Smooth muscle cell of the brain vasculature (primary cell): ENCODE results near the gene PDE4B.

Experiments
- DNase-seq: peaks from one replicate; pipeline ENCODE4 v3.0.0-alpha.2; 2012; ENCODE audit warnings: low read depth, low spot score

Gene PDE4B

GRCh38 chr1:65881067-65881594 lies 88.4 kb downstream of the PDE4B start:
- DNase-seq = no peak

- DNase-seq = no peak
Observed at GRCh38 chr1:65882076-65882475, 89.4 kb downstream of the PDE4B start.

DNA sequence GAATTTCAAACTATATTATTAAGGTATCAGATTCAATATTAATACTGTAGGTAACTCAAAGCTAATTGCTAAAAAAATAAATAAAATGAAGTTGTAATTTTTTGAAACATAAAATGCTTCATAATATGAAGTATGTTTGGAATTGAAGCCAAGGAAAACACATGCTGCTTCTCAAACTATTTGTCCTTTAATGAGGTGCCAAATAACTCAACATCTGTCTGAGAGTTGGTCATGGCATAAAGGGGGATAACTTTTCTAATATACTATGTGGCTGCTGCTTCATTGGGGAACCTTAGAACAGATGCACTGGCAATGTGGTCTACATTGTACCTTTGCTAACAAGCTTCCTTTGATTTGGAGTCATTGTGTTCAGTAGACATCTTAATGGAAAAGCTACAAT lies 96.7 kb downstream of the PDE4B start:
- no peak for DNase-seq

- no peak for DNase-seq
Observed at GRCh38 chr1:65890201-65890843, 97.6 kb downstream of the PDE4B start.

DNA sequence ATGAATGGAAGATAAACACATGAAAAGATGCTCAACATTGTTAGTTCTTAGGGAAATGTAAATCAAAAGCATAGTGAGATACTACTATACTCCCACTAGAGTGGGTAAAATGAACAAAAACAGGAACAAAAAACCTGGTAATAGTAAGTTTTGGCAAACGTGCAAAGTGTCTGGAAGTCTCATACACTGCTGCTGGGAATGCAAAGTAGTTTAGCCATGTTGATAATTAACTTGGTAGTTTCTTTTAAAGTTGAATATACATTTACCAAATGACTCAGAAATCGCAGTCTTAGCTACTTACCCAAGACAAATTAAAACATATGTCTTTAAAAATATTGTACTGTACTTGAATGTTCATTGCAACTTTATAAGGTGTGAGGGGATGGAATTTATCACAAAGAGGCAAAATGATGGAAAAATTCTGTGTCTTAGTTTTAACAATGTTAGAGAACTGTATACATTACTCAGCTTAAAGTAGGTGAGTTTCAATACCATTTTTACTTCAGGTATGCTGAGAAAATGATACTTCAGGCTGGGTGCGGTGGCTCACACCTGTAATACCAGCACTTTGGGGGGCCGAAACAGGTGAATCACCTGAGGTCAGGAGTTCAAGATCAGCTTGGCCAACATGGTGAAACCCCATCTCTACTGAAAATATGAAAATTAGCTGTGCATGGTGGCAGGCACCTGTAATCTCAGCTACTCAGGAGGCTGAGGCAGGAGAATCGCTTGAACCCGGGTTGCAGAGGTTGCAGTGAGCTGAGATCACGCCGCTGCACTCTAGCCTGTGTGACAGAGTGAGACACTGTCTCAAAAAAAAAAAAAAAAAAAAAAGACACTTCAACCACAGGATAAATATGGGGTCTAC lies 102.3 kb downstream of the PDE4B start:
- DNase-seq = no peak

DNA sequence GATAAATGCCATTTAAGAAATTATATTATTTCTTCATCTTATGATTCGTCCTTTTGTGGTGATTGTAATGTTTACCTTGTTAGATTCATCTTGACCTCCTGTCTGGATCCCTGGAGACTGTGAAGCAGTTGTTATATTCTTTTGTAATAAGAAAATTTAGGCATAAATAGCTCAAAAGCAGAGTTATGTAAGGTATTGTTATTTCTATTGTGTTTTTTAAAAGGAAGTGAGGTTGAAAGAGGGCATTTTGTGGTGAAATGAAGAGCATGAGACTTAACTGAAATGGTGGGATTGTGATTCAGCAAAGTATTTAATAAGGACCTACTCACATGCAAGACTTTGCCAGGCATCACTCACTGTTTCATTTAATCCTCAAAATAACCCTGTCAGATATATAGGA lies 104.0 kb downstream of the PDE4B start:
- no peak for DNase-seq

DNA sequence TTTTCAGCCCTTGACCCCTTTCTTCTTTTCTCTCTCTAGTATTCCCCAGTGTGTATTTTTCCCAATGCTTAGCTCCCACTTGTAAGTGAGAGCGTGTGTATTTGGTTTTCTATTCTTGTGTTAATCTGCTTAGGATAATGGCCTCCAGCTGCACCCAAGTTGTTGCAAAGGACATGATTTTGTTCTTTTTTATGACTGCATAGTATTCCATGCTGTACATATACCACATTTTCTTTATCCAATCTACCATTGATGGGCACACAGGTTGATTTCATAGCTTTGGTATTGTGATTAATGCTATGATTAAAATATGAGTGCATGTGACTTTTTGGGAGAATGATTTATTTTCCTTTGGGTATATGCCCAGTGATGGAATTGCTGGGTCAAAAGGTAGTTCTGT lies 104.8 kb downstream of the PDE4B start:
- no peak for DNase-seq

GRCh38 chr1:65904681-65905083 lies 112.0 kb downstream of the PDE4B start:
- no peak for DNase-seq

GRCh38 chr1:65910432-65910831 lies 117.7 kb downstream of the PDE4B start:
- no peak for DNase-seq

DNA sequence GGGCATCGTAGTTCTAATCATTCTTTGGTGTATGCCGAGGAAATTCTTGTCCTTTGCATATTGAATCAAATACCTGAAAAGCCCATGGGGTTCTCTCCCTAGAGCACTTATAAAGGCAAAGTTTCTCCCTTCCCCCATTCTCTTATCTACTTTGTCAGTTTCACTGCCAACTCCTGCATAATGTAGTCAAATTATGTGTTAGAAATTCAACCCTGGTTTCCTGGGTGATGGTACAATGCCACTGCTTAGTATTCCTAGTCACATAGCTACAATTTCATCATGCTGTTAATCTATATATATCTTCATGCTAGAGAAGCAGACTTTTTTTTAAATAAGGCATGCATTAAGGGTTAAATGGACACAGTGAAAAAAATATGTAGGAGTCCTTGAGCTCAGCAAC lies 119.0 kb downstream of the PDE4B start:
- DNase-seq = no peak

GRCh38 chr1:65918564-65918963 lies 125.9 kb downstream of the PDE4B start:
- DNase-seq = no peak

GRCh38 chr1:65921446-65921845 lies 128.8 kb downstream of the PDE4B start:
- DNase-seq = no peak

DNA sequence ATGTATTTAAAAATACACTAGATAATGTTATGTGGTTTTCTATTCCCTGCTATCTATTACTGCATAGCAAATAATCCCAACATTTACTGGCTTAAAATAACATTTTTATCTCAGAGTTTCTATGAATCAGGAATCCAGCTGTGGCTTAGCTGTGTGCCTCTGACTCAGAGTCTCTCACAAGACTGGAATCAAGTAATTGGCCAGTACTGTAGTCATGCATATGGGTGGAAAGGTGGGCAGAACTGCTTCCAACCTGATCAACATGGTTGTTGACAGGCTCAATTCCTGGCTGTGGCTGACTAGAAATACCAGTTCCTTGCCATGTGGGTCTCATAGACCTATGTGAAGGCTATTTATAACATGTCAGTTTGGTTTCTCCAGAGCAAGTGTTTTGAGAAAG lies 131.8 kb downstream of the PDE4B start:
- no peak for DNase-seq

DNA sequence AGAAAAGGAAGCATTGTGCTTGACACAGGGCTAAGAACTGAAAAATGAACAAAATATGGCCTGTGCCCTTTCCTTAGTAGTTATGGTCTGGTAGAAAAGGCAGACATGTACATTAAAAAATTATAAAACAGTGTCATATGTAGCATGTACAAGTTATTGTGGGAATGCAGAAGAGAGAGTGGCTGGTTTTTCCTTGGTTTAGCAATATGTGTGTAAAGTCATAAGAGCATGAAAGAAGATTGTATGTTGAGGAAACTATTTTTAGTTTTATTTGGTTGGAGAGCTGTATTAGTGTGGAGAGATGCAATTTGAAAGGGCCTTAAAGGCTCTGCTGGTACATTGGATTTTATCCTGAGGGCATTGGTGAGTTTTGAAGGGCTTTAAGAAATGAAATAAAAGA lies 145.8 kb downstream of the PDE4B start:
- no peak for DNase-seq

- DNase-seq = no peak
Observed at GRCh38 chr1:65939191-65939590, 146.5 kb downstream of the PDE4B start.

DNA sequence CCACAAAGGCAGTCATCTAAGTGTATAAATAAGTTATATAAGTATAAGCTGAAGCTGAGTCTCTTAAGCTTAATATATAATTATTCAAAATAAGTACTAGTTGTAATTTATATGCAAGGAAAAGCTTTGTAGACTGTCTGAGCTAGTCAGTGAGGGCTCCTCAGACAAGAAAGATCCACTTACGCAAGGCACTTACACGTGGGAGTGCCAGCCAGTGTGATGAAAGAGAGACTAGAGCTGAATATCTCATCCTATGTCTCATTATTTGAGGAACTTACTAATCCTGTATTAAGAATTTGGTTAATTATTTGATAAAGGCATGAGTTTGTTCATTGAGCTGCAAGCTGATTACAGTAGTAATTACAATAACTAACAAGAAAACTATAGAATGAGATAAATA lies 146.9 kb downstream of the PDE4B start:
- DNase-seq = no peak

- no peak for DNase-seq
Observed at GRCh38 chr1:65940126-65940525, 147.4 kb downstream of the PDE4B start.

DNA sequence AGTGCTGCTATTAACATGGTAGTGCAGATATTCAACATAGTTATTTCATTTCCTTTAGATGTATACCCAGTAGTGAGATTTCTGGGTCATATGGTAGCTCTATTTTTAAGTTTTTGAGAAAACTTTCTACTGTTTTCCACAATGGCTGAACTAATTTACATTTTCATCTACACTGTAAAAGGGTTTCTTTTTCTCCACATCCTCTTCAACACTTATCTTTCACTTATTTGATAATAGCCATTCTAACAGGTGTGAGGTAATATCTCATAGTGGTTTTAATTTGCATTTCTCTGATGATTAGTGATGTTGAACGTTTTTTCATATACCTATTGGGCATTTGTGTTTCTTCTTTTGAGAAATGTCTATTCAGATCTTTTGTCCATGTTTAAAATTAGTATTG lies 149.8 kb downstream of the PDE4B start:
- no peak for DNase-seq

- DNase-seq = no peak
Observed at GRCh38 chr1:65946376-65946775, 153.7 kb downstream of the PDE4B start.

- no peak for DNase-seq
Observed at GRCh38 chr1:65946960-65947359, 154.3 kb downstream of the PDE4B start.

- no peak for DNase-seq
Observed at GRCh38 chr1:65948609-65949229, 156.0 kb downstream of the PDE4B start.

DNA sequence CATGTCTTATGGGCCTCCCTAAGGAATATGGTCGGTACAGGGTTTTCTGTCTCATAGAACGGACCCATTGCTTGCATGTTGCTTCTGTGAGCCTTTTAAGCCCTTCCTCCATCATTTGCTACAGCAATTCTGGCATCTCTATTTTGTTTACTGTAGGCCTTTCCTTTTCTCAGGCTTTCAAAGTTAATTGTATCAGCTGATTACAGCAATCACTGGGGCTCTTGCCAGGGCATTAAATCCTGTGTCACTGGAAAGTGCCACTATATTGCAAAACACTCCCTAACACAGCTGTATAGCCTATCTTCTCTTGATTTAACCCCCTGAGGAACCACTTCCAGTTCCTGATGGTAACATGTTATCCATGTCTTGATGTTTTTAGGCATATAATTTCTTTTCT lies 156.5 kb downstream of the PDE4B start:
- no peak for DNase-seq

- DNase-seq = no peak
Observed at GRCh38 chr1:65949933-65950332, 157.2 kb downstream of the PDE4B start.
